RWPE1 (cell line): ENCODE measurements around the gene SLC25A21.

Experiments used
- CTCF ChIA-PET: fragments of 350-600 bp; sonication (Branson Sonifier 250); formaldehyde crosslinking; extraction: SDS; loops from one replicate; lab custom pipeline; 2021; lab: Yijun Ruan, JAX
- POLR2A ChIA-PET: fragments of 400-600 bp; formaldehyde crosslinking; extraction: SDS; loops from one replicate; lab custom pipeline; 2020; ENCODE audit warnings: antibody characterized with exemption; ENCODE audit not compliant: low non-redundant PET; lab: Yijun Ruan, JAX
- DNase-seq: peaks from one replicate; pipeline ENCODE4 v3.0.0; 2012; ENCODE audit warnings: low spot score
- H3K27ac ChIP-seq: fragments of 450-650 bp; 2 replicates; pipeline ENCODE4 v1.5.1; 2017
- TF ChIP-seq, protein P1 (sequence below): fragments of 450-650 bp; conservative IDR thresholded peaks from 2 replicates; pipeline ENCODE4 v1.5.1; 2017; ENCODE audit warnings: low read depth, mild to moderate bottlenecking

Gene SLC25A21

DNA sequence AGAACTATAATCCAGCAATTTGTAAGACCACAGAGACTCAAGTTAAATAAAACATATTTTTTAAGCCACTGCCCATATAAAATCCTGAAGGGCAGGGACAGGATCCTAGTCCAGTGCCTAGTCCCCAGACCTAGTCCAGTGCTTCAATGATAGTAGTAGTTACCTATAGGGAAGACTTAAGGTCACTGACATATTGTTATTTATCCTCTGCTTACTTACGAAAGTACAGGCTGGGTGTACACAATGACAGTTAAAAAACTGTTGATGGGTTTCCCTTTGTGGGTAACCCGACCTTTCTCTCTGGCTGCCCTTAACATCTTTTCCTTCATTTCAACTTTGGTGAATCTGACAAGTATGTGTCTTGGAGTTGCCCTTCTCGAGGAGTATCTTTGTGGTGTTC, 192.5 kb downstream of the SLC25A21 start:
- POLR2A ChIA-PET: no interaction called here
- no peak overlapping the region for H3K27ac ChIP-seq

DNA sequence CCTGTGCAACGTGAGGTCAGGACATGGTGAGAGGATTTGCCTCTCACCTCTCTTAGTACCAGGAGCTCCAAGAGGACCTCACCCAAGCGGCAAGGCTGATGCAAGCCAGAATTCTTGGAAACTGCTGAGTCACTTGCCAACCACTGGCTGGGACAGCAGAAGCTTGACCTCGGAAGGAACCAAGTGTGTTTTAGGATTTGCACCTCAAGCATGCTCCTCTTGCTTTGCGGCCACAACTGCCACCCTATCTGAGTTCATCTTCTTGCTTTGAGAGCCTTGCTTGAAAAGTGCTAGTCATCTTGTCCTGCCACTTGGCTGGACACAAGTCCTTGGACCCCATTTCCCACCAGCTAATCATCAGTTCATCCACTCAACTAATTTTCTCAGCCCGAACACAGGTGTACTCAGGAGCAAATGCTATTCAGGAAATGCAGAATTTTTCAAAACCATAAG, 195.8 kb downstream of the SLC25A21 start:
- TF ChIP-seq, protein P1, sequence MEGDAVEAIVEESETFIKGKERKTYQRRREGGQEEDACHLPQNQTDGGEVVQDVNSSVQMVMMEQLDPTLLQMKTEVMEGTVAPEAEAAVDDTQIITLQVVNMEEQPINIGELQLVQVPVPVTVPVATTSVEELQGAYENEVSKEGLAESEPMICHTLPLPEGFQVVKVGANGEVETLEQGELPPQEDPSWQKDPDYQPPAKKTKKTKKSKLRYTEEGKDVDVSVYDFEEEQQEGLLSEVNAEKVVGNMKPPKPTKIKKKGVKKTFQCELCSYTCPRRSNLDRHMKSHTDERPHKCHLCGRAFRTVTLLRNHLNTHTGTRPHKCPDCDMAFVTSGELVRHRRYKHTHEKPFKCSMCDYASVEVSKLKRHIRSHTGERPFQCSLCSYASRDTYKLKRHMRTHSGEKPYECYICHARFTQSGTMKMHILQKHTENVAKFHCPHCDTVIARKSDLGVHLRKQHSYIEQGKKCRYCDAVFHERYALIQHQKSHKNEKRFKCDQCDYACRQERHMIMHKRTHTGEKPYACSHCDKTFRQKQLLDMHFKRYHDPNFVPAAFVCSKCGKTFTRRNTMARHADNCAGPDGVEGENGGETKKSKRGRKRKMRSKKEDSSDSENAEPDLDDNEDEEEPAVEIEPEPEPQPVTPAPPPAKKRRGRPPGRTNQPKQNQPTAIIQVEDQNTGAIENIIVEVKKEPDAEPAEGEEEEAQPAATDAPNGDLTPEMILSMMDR: no peak
- DNase-seq: no peak
- H3K27ac ChIP-seq: no peak overlapping the region
- ChIA-PET CTCF (interaction anchor here (0.5 to 1.0 kb wide), 4 partner anchors 172 to 777 kb away, joined by 3 to 5 read pairs (median 5); no protein-coding TSS in a partner anchor), POLR2A (no interaction called here)

More for the DNA sequence above, 192.5 kb downstream of the SLC25A21 start:
- DNase-seq: no peak
- CTCF ChIA-PET: no interaction called here
- TF ChIP-seq, protein P1: no peak

DNA sequence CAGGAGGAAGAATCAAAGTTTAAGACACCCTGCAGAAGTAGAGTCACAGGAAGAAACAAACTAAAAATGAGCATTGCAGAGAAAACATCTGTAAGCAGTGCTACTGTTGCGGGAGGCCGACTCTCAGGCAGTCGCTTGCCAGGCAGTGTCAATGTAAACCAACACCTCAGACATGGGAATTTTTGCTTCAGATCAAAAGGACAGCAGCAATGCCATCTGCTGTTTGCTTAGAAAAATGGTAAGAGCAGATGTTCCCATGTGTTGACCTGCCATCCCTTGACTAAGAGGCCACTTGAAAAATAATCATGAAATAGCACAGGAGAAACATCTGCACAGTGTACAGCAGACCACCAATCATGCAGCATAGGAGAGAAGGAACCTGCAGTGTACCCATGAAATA, 196.6 kb downstream of the SLC25A21 start:
- DNase-seq: no peak
- ChIA-PET CTCF (interaction anchor here (0.5 to 1.0 kb wide), 3 partner anchors 120 to 182 kb away, joined by 3 to 5 read pairs (median 3); no protein-coding TSS in a partner anchor), POLR2A (no interaction called here)
- no peak overlapping the region for H3K27ac ChIP-seq
- TF ChIP-seq, protein P1: no peak

DNA sequence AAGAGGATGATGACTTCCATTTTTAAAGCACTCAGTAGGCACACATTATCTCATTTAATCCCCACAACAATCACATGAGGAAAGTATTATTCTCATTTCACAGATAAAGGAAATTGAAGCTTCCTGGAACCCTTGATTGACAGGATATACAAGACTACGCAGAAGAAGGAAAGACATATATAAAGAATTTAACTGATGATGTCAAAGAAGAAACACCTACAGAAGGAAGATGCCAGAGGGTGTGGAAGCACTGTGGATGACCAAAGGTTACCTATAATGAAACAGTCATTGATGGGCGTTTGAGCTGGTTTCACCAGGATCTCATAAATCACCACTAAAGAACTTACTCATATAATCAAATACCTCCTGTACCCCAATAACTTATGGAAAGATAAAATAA, 197.4 kb downstream of the SLC25A21 start:
- ChIA-PET CTCF (interaction anchor here (0.5 kb wide), 1 partner anchor 1505 kb away, joined by 5 read pairs; no protein-coding TSS in a partner anchor), POLR2A (no interaction called here)
- TF ChIP-seq, protein P1: no peak
- DNase-seq: no peak
- no peak overlapping the region for H3K27ac ChIP-seq

DNA sequence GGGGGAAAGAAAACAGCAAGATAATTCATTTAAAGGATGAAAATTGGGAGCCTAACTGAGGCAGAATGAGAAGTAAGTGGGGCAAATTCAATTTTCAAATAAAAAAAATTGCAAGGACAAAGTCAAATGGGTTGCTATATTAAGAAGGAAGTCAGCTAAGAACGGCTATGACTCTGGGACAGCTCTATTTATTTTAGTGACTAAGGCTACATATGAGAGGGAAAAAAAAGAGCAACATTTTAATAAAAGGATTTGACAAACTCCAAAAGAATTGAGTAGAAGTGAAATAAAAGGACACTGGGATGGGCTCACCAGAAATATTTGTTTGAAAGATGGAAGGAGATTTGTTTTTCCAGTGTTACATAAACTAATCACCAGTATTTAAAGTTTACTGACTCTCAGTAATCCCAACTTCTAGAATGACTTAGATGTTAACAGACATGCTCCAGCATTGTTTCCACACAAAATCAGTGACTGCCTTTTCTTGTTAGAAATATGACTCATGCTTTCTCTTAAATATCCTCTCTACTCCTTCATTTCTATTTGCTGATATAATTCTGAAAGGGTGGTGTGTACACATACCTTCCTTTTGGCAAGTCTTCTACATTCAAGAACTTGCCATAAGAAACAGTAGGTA, 198.5 kb downstream of the SLC25A21 start:
- peak; percentile 42 for DNase-seq
- H3K27ac ChIP-seq: no peak overlapping the region
- ChIA-PET POLR2A (no interaction called here), CTCF (no interaction called here)
- TF ChIP-seq, protein P1: no peak

DNA sequence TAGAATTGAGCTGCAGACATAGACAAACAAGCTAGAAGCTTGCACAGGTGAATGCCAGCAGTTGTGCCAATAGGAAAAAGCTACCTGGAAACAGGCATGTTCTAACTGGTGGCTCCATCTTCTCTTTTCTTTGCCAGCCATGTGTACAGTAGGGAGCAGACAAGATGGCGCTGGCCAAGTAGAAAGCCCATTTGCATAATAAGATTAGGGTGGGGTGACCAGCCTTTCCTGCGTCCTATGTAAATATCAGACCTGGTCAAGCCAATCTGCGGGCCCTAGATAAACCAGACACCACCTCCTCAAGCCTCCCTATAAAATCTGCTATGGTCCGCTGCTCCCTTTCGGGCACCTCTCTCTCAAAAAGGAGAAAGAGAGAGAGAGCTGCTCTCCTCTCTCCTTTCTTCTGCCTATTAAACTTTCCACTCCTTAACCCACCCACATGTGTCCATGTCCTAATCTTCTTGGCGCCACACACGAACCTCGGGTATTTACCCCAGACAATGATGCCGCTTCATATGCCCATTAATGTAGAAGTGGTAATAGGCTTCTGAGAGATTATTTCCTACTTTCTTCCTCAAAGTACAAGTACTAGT, 201.0 kb downstream of the SLC25A21 start:
- no peak for DNase-seq
- POLR2A ChIA-PET: no interaction called here
- CTCF ChIA-PET: interaction anchor here (0.6 kb wide), 1 partner anchor 598 kb away, joined by 3 read pairs; no protein-coding TSS in a partner anchor
- TF ChIP-seq, protein P1: no peak
- H3K27ac ChIP-seq: no peak overlapping the region
